Measurements from ENCODE around the gene SLC17A2.

The SLC17A2 gene

GRCh38 chr6:25875926-25876602 lies 54.4 kb downstream of the SLC17A2 start:
- DNase-seq = no peak
- TF ChIP-seq CTCF (IDR thresholded peaks at IDR 0.05; ENCODE audit: low read depth, low read length, missing control alignments) = no peak
- Histone ChIP-seq H3K4me3 (ENCODE audit: low read depth, low read length) (no peak overlapping the region), H3K27ac (no peak overlapping the region), H3K36me3 (replicated peaks) (no peaks in the 10 kb centered on the region), H3K27me3 (replicated peaks) (no peaks in the 10 kb centered on the region)
- in situ Hi-C loops (cut with HindIII; ENCODE audit: low pct_ligation_motif_present, low sequenced_read_pairs) = no loop called here

- Histone ChIP-seq H3K36me3 (replicated peaks) (no peaks in the 10 kb centered on the region), H3K27me3 (replicated peaks) (no peaks in the 10 kb centered on the region), H3K27ac (no peak overlapping the region), H3K4me3 (ENCODE audit: low read depth, low read length) (no peak overlapping the region)
- no peak for TF ChIP-seq CTCF (IDR thresholded peaks at IDR 0.05; ENCODE audit: low read depth, low read length, missing control alignments)
- in situ Hi-C loops (cut with HindIII; ENCODE audit: low pct_ligation_motif_present, low sequenced_read_pairs) = no loop called here
- DNase-seq = no peak
Measured at GRCh38 chr6:25875563-25875905, 55.0 kb downstream of the SLC17A2 start.

GRCh38 chr6:25874822-25875562 lies 55.5 kb downstream of the SLC17A2 start:
- in situ Hi-C loops (cut with HindIII; ENCODE audit: low pct_ligation_motif_present, low sequenced_read_pairs) = no loop called here
- no peaks in the 10 kb centered on the region for H3K36me3 ChIP-seq (replicated peaks)
- DNase-seq = no peak
- no peak for TF ChIP-seq CTCF (IDR thresholded peaks at IDR 0.05; ENCODE audit: low read depth, low read length, missing control alignments)
- H3K4me3 ChIP-seq (ENCODE audit: low read depth, low read length) = no peak overlapping the region
- H3K27ac ChIP-seq = no peak overlapping the region
- no peaks in the 10 kb centered on the region for H3K27me3 ChIP-seq (replicated peaks)

- in situ Hi-C loops (cut with HindIII; ENCODE audit: low pct_ligation_motif_present, low sequenced_read_pairs) = no loop called here
- Histone ChIP-seq H3K27ac (no peak within 1 kb of the TSS), H3K4me3 (ENCODE audit: low read depth, low read length) (no peak within 1 kb of the TSS), H3K36me3 (replicated peaks) (no peaks in the 10 kb centered on the region), H3K27me3 (replicated peaks) (no peaks in the 10 kb centered on the region)
- no peak for DNase-seq
- TF ChIP-seq CTCF (IDR thresholded peaks at IDR 0.05; ENCODE audit: low read depth, low read length, missing control alignments) = no peak
Measured at GRCh38 chr6:25874118-25874517, 56.4 kb downstream of the SLC17A2 start, which contains the start of gene SLC17A3. SLC17A3 (minus strand) TSS chr6:25874243; CDS start chr6:25868387, 5,856 bp downstream.

GRCh38 chr6:25872814-25873213 lies 57.7 kb downstream of the SLC17A2 start:
- no peaks in the 10 kb centered on the region for H3K36me3 ChIP-seq (replicated peaks)
- TF ChIP-seq CTCF (IDR thresholded peaks at IDR 0.05; ENCODE audit: low read depth, low read length, missing control alignments) = no peak
- in situ Hi-C loops (cut with HindIII; ENCODE audit: low pct_ligation_motif_present, low sequenced_read_pairs) = no loop called here
- H3K4me3 ChIP-seq (ENCODE audit: low read depth, low read length) = no peak overlapping the region
- no peaks in the 10 kb centered on the region for H3K27me3 ChIP-seq (replicated peaks)
- H3K27ac ChIP-seq = no peak overlapping the region
- no peak for DNase-seq

Measured in brain microvascular endothelial cell (primary cell).